ENCODE data around the gene SNRNP35. TPM values are rescaled to one million over a fixed set of nuclear protein-coding genes. Genes with fewer than 3 reads are reported as not detected.

The SNRNP35 gene
- total RNA-seq, 1 experiment from 2014 or later: 20.6 TPM

GRCh38 chr12:123471374-123472068 is 13.6 kb downstream of the SNRNP35 start:
- Histone ChIP-seq H3K9me3 (ENCODE audit: low read depth, low read length, poor library complexity, severe bottlenecking) (no peaks in the 10 kb centered on the region), H3K4me1 (ENCODE audit: insufficient read depth, low read length, poor library complexity, severe bottlenecking) (no peaks in the 10 kb centered on the region), H3K27me3 (replicated peaks; ENCODE audit: insufficient read depth, low read depth, low read length, poor library complexity) (no peaks in the 10 kb centered on the region), H3K27ac (ENCODE audit: low read depth, low read length, poor library complexity, severe bottlenecking) (no peak overlapping the region), H3K36me3 (ENCODE audit: insufficient read depth, low read length, poor library complexity, severe bottlenecking) (peaks cover 10% of the 10 kb centered on the region), H3K4me3 (ENCODE audit: low read depth, low read length, poor library complexity, severe bottlenecking) (no peak overlapping the region)
- DNase-seq (ENCODE audit: low spot score): no peak
- ChIA-PET POLR2A (ENCODE audit: low non-redundant PET) (no interaction called here), CTCF (no interaction called here)
- TF ChIP-seq EZH2 (IDR thresholded peaks at IDR 0.05; ENCODE audit: borderline replicate concordance, low read depth, low read length, poor library complexity, severe bottlenecking) (no peak), CTCF (conservative IDR thresholded peaks at IDR 0.05; ENCODE audit: low read depth, low read length) (no peak)
- intact Hi-C loops (cut with micrococcal nuclease; ENCODE audit: unreplicated experiment): no loop called here
- no TSS peak for BruUV-seq (replicated peaks)

GRCh38 chr12:123472438-123472849 is 14.5 kb downstream of the SNRNP35 start:
- Histone ChIP-seq H3K4me1 (ENCODE audit: insufficient read depth, low read length, poor library complexity, severe bottlenecking) (no peaks in the 10 kb centered on the region), H3K36me3 (ENCODE audit: insufficient read depth, low read length, poor library complexity, severe bottlenecking) (peaks cover 13% of the 10 kb centered on the region), H3K9me3 (ENCODE audit: low read depth, low read length, poor library complexity, severe bottlenecking) (no peaks in the 10 kb centered on the region), H3K27ac (ENCODE audit: low read depth, low read length, poor library complexity, severe bottlenecking) (no peak overlapping the region), H3K4me3 (ENCODE audit: low read depth, low read length, poor library complexity, severe bottlenecking) (no peak overlapping the region), H3K27me3 (replicated peaks; ENCODE audit: insufficient read depth, low read depth, low read length, poor library complexity) (no peaks in the 10 kb centered on the region)
- POLR2A ChIA-PET (ENCODE audit: low non-redundant PET): no interaction called here
- TF ChIP-seq CTCF (conservative IDR thresholded peaks at IDR 0.05; ENCODE audit: low read depth, low read length) (no peak), EZH2 (IDR thresholded peaks at IDR 0.05; ENCODE audit: borderline replicate concordance, low read depth, low read length, poor library complexity, severe bottlenecking) (no peak)
- DNase-seq (ENCODE audit: low spot score): no peak
- CTCF ChIA-PET: no interaction called here
- intact Hi-C loops (cut with micrococcal nuclease; ENCODE audit: unreplicated experiment): no loop called here
- no TSS peak for BruUV-seq (replicated peaks)

- H3K4me3 ChIP-seq (ENCODE audit: low read depth, low read length, poor library complexity, severe bottlenecking): no peak overlapping the region
- H3K36me3 ChIP-seq (ENCODE audit: insufficient read depth, low read length, poor library complexity, severe bottlenecking): peaks cover 13% of the 10 kb centered on the region
- BruUV-seq (replicated peaks): no TSS peak
- H3K4me1 ChIP-seq (ENCODE audit: insufficient read depth, low read length, poor library complexity, severe bottlenecking): no peaks in the 10 kb centered on the region
- H3K9me3 ChIP-seq (ENCODE audit: low read depth, low read length, poor library complexity, severe bottlenecking): no peaks in the 10 kb centered on the region
- CTCF ChIA-PET: no interaction called here
- TF ChIP-seq EZH2 (IDR thresholded peaks at IDR 0.05; ENCODE audit: borderline replicate concordance, low read depth, low read length, poor library complexity, severe bottlenecking) (no peak), CTCF (conservative IDR thresholded peaks at IDR 0.05; ENCODE audit: low read depth, low read length) (no peak)
- intact Hi-C loops (cut with micrococcal nuclease; ENCODE audit: unreplicated experiment): no loop called here
- POLR2A ChIA-PET (ENCODE audit: low non-redundant PET): no interaction called here
- H3K27me3 ChIP-seq (replicated peaks; ENCODE audit: insufficient read depth, low read depth, low read length, poor library complexity): no peaks in the 10 kb centered on the region
- DNase-seq (ENCODE audit: low spot score): no peak
- H3K27ac ChIP-seq (ENCODE audit: low read depth, low read length, poor library complexity, severe bottlenecking): no peak overlapping the region
Measured at GRCh38 chr12:123474485-123475245, 16.7 kb downstream of the SNRNP35 start.

Data from A673 (cell line).